Neuron (in vitro differentiated cells): ENCODE data around the gene OTOG.
"Not testable (repeated sequence)": the region's sequence is repeated elsewhere in the genome, so short reads cannot be mapped to it uniquely, and the experiment has no call there.

Experiments
- H2AFZ ChIP-seq: one replicate; pipeline ENCODE4 v1.6.1; 2013; ENCODE audit warnings: low read depth, mild to moderate bottlenecking, inconsistent platforms, low read length, moderate library complexity
- H3K27me3 ChIP-seq: one replicate; pipeline ENCODE4 v1.6.1; 2013; ENCODE audit warnings: low read length; ENCODE audit not compliant: insufficient read depth
- H3K36me3 ChIP-seq: one replicate; pipeline ENCODE4 v1.6.1; 2013; ENCODE audit warnings: low read length; ENCODE audit not compliant: insufficient read depth
- H3K4me1 ChIP-seq: one replicate; pipeline ENCODE4 v1.6.1; 2013; ENCODE audit warnings: low read length; ENCODE audit not compliant: insufficient read depth
- H3K4me3 ChIP-seq: 2 replicates; pipeline ENCODE4 v1.5.1; 2013; ENCODE audit warnings: mild to moderate bottlenecking, low read length, moderate library complexity
- H3K9me3 ChIP-seq: one replicate; pipeline ENCODE4 v1.6.1; 2013; ENCODE audit warnings: low read length

The OTOG gene

DNA sequence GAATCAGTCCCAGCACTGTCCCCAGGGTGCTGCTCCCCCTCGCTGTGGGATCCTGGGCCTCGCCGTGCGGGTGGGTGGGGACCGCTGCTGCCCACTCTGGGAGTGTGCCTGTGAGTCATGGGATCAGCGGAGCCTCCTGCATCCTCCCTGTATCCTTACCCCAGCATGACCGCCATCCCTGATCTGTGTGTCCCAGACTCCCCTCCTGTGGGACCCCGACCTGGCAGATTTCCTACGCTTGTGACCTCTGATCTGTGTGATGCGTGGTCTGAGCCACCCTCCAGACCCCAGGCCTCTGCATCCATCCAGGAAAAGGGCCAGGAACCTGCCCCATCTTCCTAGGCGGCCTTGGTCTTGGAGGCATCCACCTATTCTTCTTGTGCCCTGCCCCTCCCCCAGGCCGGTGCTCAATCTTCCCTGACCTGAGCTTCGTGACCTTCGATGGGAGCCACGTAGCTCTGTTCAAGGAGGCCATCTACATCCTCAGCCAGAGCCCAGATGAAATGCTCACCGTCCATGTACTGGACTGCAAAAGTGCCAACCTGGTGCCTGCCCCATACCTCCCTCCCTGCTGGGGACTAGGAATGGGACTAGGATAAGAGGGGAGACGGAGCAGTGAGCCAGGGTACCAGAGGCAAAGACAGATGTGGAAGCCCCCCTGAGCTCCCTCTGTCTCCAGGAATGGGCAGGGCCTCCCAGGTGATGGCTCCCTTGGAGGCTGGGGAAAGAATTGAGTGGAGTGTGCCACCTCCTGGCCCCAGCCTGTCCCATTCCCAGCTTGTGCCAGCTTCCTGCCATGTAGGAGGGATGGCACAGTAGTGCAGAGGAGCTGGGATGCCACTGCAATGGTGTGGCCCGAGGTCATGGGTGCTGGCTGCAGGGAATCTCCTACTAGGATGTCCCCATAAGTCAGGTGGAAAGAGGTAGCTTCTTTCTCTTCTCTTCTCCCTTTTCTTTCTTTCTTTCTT is 65.4 kb downstream of the OTOG start:
- Histone ChIP-seq H3K36me3 (no peaks in the 10 kb centered on the region), H2AFZ (no peak overlapping the region), H3K4me1 (no peaks in the 10 kb centered on the region), H3K4me3 (no peak overlapping the region), H3K9me3 (no peaks in the 10 kb centered on the region), H3K27me3 (peaks cover 13% of the 10 kb centered on the region)

DNA sequence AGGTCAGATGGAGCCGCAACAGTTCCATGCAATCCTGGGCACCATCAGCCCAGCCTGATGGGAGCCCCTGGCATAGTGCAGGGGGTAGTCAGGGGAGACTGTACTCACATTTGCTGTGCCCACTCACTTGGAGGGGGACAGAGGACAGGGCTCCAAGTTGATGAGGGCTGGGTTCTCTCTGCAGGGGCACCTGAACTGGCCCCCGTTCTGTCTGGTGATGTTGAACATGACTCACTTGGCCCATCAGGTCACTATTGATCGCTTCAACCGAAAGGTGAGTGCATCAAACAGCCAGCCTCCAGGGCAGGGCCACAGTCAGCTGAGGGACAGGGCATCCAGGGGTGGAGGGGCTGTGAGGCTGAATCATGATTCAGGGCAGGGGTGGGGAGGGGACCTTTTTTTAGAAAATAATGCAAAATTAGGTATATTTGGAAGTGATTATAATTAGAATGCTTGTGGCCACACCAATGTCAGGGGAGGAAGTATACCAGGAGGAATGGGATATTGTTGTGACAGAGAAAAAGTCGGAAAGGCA is 66.4 kb downstream of the OTOG start:
- Histone ChIP-seq H2AFZ (no peak overlapping the region), H3K4me1 (no peaks in the 10 kb centered on the region), H3K27me3 (peaks cover 13% of the 10 kb centered on the region), H3K36me3 (no peaks in the 10 kb centered on the region), H3K9me3 (no peaks in the 10 kb centered on the region), H3K4me3 (no peak overlapping the region)

DNA sequence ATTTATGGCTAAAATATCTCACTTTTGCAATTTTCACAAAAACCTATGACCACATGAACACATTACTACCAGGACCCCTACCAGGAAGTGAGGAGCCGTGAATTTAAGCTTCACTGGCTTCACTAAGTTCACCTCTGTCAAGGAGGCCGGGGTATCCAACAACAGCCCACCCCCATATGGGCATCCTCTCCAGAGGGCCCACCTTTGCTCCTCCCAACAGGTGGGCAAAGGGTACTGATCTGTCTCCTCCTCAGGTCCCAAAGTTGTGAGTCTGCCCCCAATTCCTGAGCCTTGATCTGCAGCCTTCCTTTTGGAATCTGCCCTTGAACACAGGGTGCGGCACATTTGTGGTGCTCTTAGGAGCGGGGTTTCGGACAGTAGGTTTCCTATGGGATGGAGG is 66.9 kb downstream of the OTOG start:
- H3K4me3 ChIP-seq = no peak overlapping the region
- peaks cover 13% of the 10 kb centered on the region for H3K27me3 ChIP-seq
- no peaks in the 10 kb centered on the region for H3K9me3 ChIP-seq
- H3K36me3 ChIP-seq = no peaks in the 10 kb centered on the region
- no peak overlapping the region for H2AFZ ChIP-seq
- no peaks in the 10 kb centered on the region for H3K4me1 ChIP-seq

DNA sequence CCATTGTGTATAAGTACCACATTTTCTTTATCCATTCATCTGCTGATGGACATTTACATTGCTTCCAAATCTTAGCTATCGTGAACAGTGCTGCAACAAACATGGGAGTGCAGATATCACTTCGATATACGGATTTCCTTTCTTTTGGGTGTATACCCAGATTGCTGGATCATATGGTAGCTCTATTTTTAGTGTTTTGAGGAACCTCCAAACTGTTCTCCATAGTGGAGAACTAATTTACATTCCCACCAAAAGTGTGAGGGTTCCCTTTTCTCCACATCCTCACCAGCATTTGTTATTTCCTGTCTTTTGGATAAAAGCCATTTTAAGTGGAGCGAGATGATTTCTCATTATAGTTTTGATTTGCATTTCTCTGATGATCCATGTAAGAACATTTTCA is 75.7 kb downstream of the OTOG start:
- H3K36me3 ChIP-seq, H3K9me3 ChIP-seq, H3K4me3 ChIP-seq, H3K4me1 ChIP-seq, H2AFZ ChIP-seq, H3K27me3 ChIP-seq: not testable (repeated sequence)

DNA sequence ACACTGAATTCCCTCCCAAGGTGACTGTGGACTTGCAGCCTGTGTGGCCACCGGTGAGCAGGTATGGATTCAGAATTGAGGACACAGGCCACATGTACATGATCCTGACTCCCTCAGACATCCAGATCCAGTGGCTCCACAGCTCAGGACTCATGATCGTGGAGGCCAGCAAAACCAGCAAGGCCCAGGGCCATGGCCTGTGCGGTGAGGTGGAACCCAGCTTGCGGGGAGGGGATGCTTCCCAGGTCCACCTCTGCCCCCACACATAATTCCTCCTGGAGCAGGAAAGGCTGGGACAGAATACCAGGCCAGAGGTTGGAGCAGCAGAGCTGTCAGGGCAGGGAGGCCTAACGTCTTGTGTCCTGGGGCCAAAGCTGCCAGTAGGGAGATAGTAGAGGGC is 82.1 kb downstream of the OTOG start:
- H3K4me1 ChIP-seq = no peaks in the 10 kb centered on the region
- H3K36me3 ChIP-seq = no peaks in the 10 kb centered on the region
- H3K9me3 ChIP-seq = no peaks in the 10 kb centered on the region
- H2AFZ ChIP-seq = no peak overlapping the region
- peaks cover 3% of the 10 kb centered on the region for H3K27me3 ChIP-seq
- no peak overlapping the region for H3K4me3 ChIP-seq

DNA sequence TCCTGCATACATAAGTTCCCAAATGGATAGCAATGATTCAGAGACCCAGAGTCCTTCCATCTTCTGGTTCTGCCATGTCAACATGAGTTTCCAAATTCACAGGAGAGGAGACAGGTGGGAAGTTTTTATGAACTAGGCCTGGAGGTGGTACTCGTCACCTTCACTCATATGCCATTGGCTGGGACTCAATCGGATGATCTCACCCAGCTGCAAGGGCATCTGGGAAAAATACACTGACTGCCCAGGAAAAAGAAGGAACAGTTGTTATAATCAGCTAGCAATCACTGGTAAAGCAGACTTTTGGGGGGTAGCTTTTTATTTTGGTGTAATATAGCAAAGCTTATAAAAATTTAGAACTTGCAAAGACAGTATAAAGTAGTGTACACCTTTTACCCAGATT is 83.9 kb downstream of the OTOG start:
- Histone ChIP-seq H2AFZ (no peak overlapping the region), H3K4me3 (no peak overlapping the region), H3K36me3 (no peaks in the 10 kb centered on the region), H3K9me3 (no peaks in the 10 kb centered on the region), H3K27me3 (peaks cover 3% of the 10 kb centered on the region), H3K4me1 (no peaks in the 10 kb centered on the region)

DNA sequence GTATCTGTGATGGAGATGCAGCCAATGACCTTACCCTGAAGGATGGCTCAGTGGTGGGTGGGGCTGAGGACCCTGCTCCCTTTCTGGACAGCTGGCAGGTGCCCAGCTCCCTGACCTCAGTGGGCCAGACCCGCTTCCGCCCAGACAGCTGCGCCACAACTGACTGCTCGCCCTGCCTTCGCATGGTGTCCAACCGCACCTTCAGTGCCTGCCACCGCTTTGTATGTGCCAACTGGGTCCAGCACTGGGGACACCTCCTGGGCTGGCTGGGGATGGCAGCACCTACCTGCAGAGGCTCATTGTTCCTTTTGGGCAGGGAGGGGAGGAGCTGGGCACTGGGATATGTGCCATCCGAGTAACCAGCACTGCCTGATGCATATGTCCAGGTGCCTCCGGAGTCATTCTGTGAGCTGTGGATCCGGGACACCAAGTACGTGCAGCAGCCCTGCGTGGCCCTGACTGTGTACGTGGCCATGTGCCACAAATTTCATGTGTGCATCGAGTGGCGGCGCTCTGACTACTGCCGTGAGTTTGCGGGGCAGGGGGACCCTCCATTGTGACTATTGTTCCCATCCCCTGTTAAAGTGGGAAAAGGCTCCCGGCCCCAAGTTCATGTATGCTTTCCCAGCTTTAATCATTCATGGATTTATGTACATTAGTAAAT is 84.8 kb downstream of the OTOG start:
- Histone ChIP-seq H3K4me3 (no peak overlapping the region), H3K9me3 (no peaks in the 10 kb centered on the region), H3K27me3 (peaks cover 3% of the 10 kb centered on the region), H3K36me3 (no peaks in the 10 kb centered on the region), H2AFZ (no peak overlapping the region), H3K4me1 (no peaks in the 10 kb centered on the region)

DNA sequence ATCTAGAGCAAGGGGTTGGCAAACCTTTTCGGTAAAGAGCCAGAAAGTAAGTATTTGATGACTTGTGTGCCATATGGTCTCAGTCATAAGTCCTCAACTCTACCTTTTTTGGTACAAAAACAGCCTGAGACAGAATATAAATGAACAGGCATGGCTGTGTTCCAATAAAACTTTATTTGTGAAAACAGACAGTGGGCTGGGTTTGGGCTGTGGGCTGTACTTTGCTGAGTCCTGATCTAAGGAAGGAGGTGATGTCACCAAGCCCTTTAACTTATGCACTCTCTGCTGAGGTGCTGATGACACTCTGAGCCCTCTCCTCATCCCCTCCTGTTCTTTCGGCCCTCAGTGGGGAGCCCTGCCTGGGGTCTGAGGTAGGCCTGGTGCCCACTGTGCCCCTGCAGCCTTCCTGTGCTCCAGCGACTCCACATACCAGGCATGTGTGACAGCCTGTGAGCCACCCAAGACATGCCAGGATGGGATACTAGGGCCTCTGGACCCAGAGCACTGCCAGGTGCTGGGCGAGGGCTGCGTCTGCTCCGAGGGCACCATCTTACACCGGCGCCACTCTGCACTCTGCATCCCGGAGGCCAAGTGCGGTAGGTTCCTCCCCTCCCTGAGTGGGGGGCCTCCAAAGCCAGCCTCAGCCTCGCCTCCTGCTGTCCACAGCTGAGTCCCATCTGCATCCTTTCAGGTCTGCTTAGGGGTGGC is 86.4 kb downstream of the OTOG start:
- Histone ChIP-seq H2AFZ (no peak overlapping the region), H3K4me3 (no peak overlapping the region)

DNA sequence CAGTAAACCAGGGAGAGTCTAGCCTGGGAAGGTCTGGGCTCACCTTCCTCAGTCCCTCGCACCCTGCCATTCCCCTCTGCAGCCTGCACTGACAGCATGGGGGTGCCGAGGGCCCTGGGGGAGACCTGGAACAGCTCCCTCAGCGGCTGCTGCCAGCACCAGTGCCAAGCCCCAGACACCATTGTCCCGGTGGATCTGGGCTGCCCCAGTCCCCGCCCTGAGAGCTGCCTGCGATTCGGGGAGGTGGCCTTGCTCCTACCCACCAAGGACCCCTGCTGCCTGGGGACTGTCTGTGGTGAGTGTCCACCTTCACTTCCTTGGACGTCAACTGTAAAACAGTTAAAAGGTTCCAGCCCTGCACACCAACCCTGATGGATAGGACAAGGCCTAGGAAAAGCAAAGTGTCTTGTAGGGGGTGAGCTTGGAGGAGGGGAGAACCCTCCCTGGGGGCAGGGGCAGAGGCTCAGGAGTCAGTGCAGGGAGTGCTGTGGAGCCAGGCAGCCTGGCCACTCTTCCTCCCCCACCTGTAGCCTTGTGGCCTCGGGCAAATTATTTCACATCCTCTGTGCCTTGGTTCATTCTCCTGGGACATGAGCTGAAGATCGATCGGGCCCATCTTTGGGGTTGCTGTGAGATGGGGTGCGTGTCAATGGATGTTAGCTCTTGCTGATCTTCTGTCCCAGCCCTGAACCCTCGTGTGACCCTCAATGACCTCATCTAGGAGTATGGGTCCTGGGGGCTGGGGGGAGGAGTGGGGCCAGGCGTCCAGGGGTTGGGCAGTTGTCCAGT is 87.1 kb downstream of the OTOG start:
- H3K36me3 ChIP-seq = no peaks in the 10 kb centered on the region
- no peaks in the 10 kb centered on the region for H3K4me1 ChIP-seq
- H3K9me3 ChIP-seq = no peaks in the 10 kb centered on the region
- peaks cover under 1% of the 10 kb centered on the region for H3K27me3 ChIP-seq
- H3K4me3 ChIP-seq = no peak overlapping the region
- H2AFZ ChIP-seq = no peak overlapping the region

More for the DNA sequence above, 86.4 kb downstream of the OTOG start:
- Histone ChIP-seq H3K36me3 (no peaks in the 10 kb centered on the region), H3K9me3 (no peaks in the 10 kb centered on the region), H3K27me3 (peaks cover 3% of the 10 kb centered on the region), H3K4me1 (no peaks in the 10 kb centered on the region)

DNA sequence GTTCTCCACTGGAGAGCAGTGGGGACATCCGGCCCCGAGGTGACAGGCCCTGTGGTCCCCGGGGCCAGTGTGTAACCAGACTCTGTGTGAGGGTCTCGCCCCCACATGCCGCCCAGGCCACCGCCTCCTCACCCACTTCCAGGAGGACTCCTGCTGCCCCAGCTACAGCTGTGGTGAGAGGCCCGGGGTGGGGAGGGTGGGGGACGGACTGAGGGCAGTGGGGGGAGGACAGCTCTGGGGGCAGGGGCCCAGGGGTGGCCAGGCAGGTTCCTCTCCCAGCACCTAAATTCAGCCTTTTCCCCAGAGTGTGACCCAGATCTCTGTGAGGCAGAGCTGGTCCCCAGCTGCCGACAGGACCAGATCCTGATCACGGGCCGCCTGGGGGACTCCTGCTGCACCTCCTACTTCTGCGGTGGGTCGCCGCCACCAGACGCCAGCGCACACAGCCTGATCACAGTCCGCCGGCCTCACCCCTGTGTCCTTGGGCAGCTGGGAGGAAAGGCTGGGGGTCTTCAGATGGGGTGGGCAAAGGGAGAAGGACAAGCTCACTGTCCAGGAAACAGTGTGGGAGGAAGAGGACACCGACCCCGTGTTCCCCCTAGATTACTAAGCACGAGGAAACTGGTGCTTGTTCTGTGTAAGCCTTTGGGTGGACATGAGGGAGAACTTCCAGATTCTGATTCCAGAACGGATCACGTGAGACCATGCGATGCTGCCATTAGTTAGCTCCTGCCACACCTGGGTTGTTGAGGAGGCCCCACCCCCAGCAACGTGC is 87.9 kb downstream of the OTOG start:
- no peaks in the 10 kb centered on the region for H3K9me3 ChIP-seq
- no peaks in the 10 kb centered on the region for H3K27me3 ChIP-seq
- no peaks in the 10 kb centered on the region for H3K4me1 ChIP-seq
- H3K36me3 ChIP-seq = no peaks in the 10 kb centered on the region
- H3K4me3 ChIP-seq = no peak overlapping the region
- H2AFZ ChIP-seq = no peak overlapping the region

DNA sequence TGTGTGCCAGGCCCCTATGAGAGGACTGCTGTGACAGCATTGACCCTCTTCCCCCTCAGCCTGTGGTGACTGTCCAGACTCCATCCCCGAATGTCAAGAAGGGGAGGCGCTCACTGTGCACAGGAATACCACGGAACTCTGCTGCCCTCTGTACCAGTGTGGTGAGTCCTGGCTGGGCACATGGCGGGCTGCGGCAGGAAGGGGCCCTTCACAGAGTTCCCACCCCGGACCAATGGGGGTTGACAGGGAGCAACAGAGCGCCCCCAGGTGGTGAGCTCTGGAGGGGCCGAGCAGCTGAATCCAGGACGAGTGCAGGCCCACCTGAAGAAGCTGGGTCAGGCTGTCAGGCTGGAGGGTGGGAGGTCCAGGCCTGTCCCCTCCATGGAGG is 88.5 kb downstream of the OTOG start:
- no peak overlapping the region for H3K4me3 ChIP-seq
- H3K9me3 ChIP-seq = no peaks in the 10 kb centered on the region
- H3K27me3 ChIP-seq = no peaks in the 10 kb centered on the region
- no peaks in the 10 kb centered on the region for H3K36me3 ChIP-seq
- no peak overlapping the region for H2AFZ ChIP-seq
- H3K4me1 ChIP-seq = no peaks in the 10 kb centered on the region

DNA sequence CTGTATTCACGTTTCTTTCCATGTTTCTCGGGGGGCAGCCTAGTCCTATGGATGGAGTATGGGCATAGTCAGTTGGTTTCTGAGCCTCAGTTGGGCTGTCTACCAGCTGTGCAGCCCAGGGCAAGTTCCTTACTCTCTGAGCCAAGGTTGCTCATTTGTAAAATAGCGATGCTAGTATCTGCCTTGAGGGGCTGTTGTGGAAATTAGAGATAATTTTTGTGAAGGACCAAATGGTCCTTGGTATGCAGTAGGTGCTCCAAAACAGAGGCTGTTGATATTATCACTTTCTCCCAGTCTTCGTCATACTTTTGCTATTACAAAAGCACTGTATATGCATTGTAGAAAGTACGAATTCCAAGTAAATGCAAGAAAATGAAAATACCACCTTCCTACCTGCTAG is 89.7 kb downstream of the OTOG start:
- no peak overlapping the region for H2AFZ ChIP-seq
- no peaks in the 10 kb centered on the region for H3K36me3 ChIP-seq
- H3K4me3 ChIP-seq = no peak overlapping the region
- no peaks in the 10 kb centered on the region for H3K4me1 ChIP-seq
- H3K9me3 ChIP-seq = no peaks in the 10 kb centered on the region
- no peaks in the 10 kb centered on the region for H3K27me3 ChIP-seq
